ENCODE measurements around the gene MCTP2. TPM values are rescaled to one million over a fixed set of nuclear protein-coding genes. Genes with fewer than 3 reads are reported as not detected.

The MCTP2 gene
- total RNA-seq, 1 experiment from 2014 or later, result 1.3 TPM

DNA sequence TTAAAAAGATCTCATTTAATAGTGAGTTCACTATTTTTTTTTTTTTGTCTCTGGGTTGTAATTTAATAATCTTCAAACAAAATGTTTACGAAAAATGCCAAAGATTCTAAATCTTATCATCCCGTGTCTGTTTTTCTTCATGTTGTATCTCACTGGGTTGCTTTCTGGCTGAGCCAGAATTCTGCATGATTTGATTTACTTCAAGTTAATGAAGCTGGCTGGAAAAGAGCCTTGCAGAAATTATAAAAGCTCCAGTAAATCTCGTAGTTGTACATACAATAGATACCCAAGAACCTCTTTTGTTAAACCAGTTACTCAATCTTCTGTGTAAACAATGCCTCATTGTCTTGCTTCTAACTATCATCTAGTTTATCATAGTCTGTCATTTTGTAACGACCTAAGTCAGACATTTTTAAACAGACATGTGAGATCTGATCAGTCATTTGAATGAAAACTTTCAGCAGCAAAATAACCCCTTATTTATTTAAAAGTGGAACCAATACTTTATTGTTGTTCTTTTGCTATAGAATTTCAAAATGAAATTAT lies 249.0 kb downstream of the MCTP2 start:
- no peak overlapping the region for H4K8ac ChIP-seq (replicated peaks; ENCODE audit: insufficient read length, low read depth, low read length)

More for the DNA sequence above, 249.0 kb downstream of the MCTP2 start:
- no peak overlapping the region for H2AFZ ChIP-seq (ENCODE audit: low read length)
- no peak overlapping the region for H3K4me2 ChIP-seq (ENCODE audit: insufficient read depth, insufficient read length, low read length)
- no peaks in the 10 kb centered on the region for H4K20me1 ChIP-seq (ENCODE audit: control insufficient read depth, insufficient read depth, insufficient read length)
- no peaks in the 10 kb centered on the region for H3K4me1 ChIP-seq (ENCODE audit: insufficient read depth, low read length)
- TF ChIP-seq, protein P1, sequence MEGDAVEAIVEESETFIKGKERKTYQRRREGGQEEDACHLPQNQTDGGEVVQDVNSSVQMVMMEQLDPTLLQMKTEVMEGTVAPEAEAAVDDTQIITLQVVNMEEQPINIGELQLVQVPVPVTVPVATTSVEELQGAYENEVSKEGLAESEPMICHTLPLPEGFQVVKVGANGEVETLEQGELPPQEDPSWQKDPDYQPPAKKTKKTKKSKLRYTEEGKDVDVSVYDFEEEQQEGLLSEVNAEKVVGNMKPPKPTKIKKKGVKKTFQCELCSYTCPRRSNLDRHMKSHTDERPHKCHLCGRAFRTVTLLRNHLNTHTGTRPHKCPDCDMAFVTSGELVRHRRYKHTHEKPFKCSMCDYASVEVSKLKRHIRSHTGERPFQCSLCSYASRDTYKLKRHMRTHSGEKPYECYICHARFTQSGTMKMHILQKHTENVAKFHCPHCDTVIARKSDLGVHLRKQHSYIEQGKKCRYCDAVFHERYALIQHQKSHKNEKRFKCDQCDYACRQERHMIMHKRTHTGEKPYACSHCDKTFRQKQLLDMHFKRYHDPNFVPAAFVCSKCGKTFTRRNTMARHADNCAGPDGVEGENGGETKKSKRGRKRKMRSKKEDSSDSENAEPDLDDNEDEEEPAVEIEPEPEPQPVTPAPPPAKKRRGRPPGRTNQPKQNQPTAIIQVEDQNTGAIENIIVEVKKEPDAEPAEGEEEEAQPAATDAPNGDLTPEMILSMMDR (conservative IDR thresholded peaks at IDR 0.05), result no peak
- no peak overlapping the region for H3K23ac ChIP-seq (ENCODE audit: insufficient read length, low read depth, low read length)
- no peak overlapping the region for H2AK5ac ChIP-seq (ENCODE audit: insufficient read length, low read length)
- no peak overlapping the region for H3T11ph ChIP-seq (ENCODE audit: low read length)
- H3K4me3 Mint-ChIP-seq, result no peak overlapping the region
- no peaks in the 10 kb centered on the region for H3K9me3 ChIP-seq (ENCODE audit: control insufficient read depth, low read depth, low read length)
- H2BK12ac ChIP-seq (ENCODE audit: insufficient read length, low read depth, low read length), result no peak overlapping the region
- H2BK15ac ChIP-seq (ENCODE audit: low read depth, low read length), result no peak overlapping the region
- no peaks in the 10 kb centered on the region for H3K27me3 ChIP-seq (ENCODE audit: insufficient read depth, low read length)
- H3K36me3 Mint-ChIP-seq (ENCODE audit: insufficient read depth in 1 of 3, low read depth in 3 of 3), result no peaks in the 10 kb centered on the region
- peaks cover 3% of the 10 kb centered on the region in 2 experiments; a peak in 2 of 4 replicates for H3K4me1 Mint-ChIP-seq
- no peak overlapping the region for H2BK5ac ChIP-seq (ENCODE audit: insufficient read length, low read length)
- no peak overlapping the region for H2BK120ac ChIP-seq (ENCODE audit: low read depth, low read length, poor library complexity, severe bottlenecking)
- H4K91ac ChIP-seq (ENCODE audit: insufficient read length, low read depth, low read length), result no peak overlapping the region
- H3K18ac ChIP-seq (ENCODE audit: insufficient read length, low read depth, low read length), result no peak overlapping the region
- H3K79me2 ChIP-seq (ENCODE audit: insufficient read depth, low read length), result no peaks in the 10 kb centered on the region
- H2BK20ac ChIP-seq (ENCODE audit: low read depth, low read length, poor library complexity, severe bottlenecking), result no peak overlapping the region
- H3K27ac Mint-ChIP-seq, result no peak overlapping the region
- no peak overlapping the region for H3K56ac ChIP-seq (ENCODE audit: insufficient read length, low read depth, low read length)
- H3K14ac ChIP-seq (ENCODE audit: insufficient read depth, low read length), result no peak overlapping the region
- no peaks in the 10 kb centered on the region for H3K79me1 ChIP-seq (ENCODE audit: insufficient read depth, low read depth, low read length, poor library complexity, severe bottlenecking)
- no peaks in the 10 kb centered on the region for H3K27me3 Mint-ChIP-seq (ENCODE audit: low read depth)
- H3K9me3 Mint-ChIP-seq, result no peaks in the 10 kb centered on the region; a peak in 2 of 5 replicates
- no peaks in the 10 kb centered on the region for H3K23me2 ChIP-seq (ENCODE audit: insufficient read length, low read depth, low read length, poor library complexity, severe bottlenecking)
- no peak overlapping the region for H3K27ac ChIP-seq (ENCODE audit: insufficient read length, low read depth, low read length)
- no peak for DNase-seq
- no peak overlapping the region for H3K9ac ChIP-seq (ENCODE audit: extremely low read depth, insufficient read length, low read length)
- no CpG with 5 or more reads among the region's 4 CpGs for WGBS (ENCODE audit: extremely low coverage, insufficient read length, low lambda C conversion rate)
- H4K5ac ChIP-seq (ENCODE audit: insufficient read length, low read depth, low read length), result no peak overlapping the region
- H3K4ac ChIP-seq (ENCODE audit: low read depth, low read length), result no peak overlapping the region

All from H9 (cell line).